Measurements from ENCODE around the gene UBE2D2.

UBE2D2 gene

DNA sequence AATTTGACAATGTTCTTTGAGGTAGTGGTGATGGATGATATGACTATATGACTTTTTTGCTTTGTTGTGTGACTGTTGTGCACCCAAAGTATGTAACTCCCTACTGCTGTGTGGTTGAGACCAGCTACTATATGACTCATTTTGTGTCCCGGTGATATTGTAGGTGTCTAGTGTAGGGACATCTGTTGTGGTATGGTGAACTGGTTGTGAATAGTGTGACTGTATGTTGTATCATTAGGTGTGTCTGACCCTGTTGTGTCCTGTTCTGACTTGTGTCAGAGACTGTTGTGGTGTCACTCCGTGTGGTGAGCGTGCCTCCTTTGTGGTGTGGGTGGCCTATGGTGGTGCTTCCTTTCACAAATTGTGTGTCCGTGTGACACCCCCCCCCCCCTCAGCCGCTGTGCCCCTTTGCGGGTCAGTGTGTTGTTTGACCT is 75.9 kb downstream of the UBE2D2 start:
- peak; percentile 81 for FAIRE-seq
- TF ChIP-seq TAF1 (IDR thresholded peaks at IDR 0.05; ENCODE audit: borderline replicate concordance, low read depth, low read length) (no peak), POLR2A (IDR thresholded peaks at IDR 0.05; ENCODE audit: low read depth, low read length) (0 out of 2 replicates have a peak, but pooled peaks have one; percentile 8)
- no peak for DNase-seq (ENCODE audit: insufficient read length)

DNA sequence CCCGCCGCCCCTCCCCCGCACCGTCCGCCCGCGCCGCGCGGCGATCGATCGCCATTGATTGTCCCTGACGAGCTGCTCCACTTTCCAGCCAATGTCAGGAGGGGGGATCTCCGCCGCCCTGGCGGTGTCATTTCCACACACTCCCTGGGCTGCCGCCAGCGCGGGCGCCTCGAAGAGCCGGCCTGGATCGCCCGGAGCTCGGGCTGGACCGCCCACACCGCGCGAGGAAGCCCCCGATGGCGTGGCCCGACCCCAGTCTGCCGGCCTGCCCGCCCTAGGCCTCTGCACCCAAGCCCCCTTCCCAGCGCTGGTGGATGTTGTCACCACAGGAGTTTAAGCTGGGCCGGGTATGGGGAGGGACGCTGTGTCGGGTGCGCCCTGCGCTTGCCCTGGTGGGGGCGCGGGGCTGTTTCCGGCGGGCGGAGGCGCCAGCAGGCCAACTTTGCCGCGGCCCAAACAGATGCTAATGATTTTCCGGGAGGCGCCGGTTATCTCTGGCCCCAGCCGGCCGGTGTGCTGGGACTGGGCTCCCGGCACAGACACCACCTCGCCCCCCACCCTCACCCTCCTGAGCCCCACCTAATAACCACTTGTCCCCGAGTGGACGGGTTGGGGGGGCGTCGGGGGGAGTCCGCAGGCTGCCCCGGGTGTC is 76.4 kb downstream of the UBE2D2 start:
- TF ChIP-seq POLR2AphosphoS5 (IDR thresholded peaks at IDR 0.05; ENCODE audit: low read depth, low read length) (no peak), POLR2A (IDR thresholded peaks at IDR 0.05; ENCODE audit: low read depth, low read length) (no peak; the same call in 1 of the 2 replicates), TAF1 (IDR thresholded peaks at IDR 0.05; ENCODE audit: borderline replicate concordance, low read depth, low read length) (no peak)
- peak; percentile 24 for FAIRE-seq
- peak; percentile 85 for DNase-seq (ENCODE audit: insufficient read length)

DNA sequence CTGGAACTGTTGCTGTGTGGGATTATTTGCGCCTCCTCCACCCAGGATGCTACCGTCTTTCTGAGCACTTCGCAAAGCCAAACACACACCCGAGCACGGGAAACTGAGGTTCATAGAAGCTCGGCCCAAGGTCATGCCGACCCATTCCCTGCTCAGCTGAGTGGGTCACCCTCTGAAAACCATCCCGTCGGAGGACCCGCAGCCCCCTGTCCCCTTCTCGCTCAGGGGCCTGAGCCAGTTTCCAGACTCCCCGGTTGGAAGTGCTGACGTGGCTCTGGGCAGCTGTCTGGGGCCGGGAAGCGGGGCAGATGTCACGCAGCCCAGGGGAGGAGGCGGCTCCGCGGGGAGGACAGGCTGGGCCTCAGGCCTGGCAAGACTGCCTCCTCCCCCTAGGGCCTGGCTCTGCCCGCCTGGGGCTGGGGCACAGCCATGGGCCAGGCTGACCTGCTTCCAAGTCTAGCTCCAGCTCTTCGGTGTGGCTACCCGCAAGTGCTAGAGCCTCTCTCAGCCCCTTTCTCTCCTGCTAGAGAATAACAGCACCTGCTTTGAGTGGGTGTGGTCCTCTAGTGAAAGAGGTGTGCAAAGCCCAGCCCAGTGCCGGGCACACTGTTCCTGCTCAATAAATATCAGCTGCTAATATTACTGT is 77.1 kb downstream of the UBE2D2 start:
- FAIRE-seq (peak; percentile 46), DNase-seq (ENCODE audit: insufficient read length) (no peak)
- TF ChIP-seq POLR2A (IDR thresholded peaks at IDR 0.05; ENCODE audit: low read depth, low read length) (no peak), TAF1 (IDR thresholded peaks at IDR 0.05; ENCODE audit: borderline replicate concordance, low read depth, low read length) (no peak), POLR2AphosphoS5 (IDR thresholded peaks at IDR 0.05; ENCODE audit: low read depth, low read length) (no peak)

DNA sequence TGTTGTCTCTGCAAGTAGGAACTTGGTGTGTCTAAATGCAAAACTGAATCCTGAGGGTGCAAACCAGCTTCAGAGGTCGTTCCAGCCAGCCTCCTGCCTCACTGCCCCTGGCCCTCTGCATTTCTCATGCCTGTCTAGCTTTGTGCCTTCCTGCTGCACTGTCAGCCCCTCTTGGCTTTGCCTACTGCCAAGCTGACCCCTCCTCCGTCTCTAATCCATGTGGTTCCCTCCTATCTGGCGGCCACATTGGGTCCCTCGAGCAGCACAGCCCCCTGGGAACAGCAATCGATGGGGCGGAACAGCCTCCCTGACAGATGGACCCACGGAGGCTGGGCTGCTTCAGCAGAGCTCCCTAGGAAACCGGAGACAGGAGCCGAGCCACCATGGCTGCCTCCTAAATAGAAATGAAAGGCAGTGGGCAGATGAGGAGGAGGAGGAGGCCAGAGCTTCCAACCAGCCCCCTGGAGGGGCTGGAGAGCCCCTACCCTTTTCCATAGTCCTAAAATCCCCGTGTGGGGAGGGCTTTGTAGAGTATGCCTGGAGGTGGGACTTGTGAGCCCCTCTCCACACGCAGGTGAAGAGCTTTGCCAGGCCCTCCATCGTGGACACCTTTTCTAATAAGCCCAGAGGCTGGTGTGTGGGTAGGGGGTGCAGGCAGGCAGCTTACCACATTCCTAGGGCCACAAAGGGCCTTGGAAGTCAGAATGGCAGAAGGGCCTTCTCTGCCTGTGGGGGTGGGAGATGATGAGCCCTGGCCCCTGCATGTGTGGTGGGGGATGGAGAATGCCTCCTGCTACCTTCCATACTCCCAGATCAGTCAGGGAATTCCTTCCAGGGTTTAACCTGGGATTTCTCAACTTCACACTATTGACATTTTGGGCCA is 77.8 kb downstream of the UBE2D2 start:
- FAIRE-seq = peak; percentile 14
- no peak for DNase-seq (ENCODE audit: insufficient read length)
- TF ChIP-seq TAF1 (IDR thresholded peaks at IDR 0.05; ENCODE audit: borderline replicate concordance, low read depth, low read length) = no peak
- no peak for TF ChIP-seq POLR2A (IDR thresholded peaks at IDR 0.05; ENCODE audit: low read depth, low read length)
- TF ChIP-seq POLR2AphosphoS5 (IDR thresholded peaks at IDR 0.05; ENCODE audit: low read depth, low read length) = no peak

DNA sequence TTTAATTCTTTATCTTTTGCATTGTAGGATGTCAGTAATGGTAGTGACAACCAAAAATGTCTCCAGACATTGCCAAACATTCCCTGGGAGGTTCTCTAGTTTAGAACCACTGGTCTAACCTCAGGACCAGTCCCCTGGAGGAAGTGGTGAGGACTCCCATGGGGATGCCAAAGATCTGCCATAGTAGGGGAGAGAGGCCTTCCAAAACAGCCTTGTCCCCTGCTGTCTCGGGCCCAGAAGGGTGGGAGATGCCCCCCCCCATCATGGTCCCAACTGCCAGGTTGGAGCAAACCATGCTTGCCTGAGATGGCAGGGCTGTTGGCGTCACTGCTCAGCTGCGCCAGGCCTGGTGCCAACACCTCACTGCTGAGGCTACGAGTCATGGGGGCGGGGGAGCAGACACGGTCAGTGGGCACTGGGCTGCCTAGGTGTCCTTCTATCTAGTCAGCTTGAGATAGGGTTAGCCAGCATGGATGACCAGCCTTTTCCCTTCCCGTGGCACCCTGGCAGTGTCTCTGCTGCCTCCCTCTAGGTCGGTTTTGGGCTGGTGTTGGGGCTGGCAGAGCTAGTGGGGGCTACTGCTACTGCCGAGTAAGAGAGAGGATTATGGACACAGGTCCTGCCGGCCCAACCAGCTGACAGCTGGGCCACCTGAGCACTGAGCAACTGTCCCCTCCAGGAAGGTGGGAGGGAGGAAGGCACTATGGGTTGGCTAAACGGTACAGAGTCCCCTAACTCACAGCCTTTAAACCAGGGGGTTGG is 78.7 kb downstream of the UBE2D2 start:
- no peak for TF ChIP-seq POLR2A (IDR thresholded peaks at IDR 0.05; ENCODE audit: low read depth, low read length)
- TF ChIP-seq POLR2AphosphoS5 (IDR thresholded peaks at IDR 0.05; ENCODE audit: low read depth, low read length) = no peak
- TF ChIP-seq TAF1 (IDR thresholded peaks at IDR 0.05; ENCODE audit: borderline replicate concordance, low read depth, low read length) = no peak
- no peak for FAIRE-seq
- no peak for DNase-seq (ENCODE audit: insufficient read length)

DNA sequence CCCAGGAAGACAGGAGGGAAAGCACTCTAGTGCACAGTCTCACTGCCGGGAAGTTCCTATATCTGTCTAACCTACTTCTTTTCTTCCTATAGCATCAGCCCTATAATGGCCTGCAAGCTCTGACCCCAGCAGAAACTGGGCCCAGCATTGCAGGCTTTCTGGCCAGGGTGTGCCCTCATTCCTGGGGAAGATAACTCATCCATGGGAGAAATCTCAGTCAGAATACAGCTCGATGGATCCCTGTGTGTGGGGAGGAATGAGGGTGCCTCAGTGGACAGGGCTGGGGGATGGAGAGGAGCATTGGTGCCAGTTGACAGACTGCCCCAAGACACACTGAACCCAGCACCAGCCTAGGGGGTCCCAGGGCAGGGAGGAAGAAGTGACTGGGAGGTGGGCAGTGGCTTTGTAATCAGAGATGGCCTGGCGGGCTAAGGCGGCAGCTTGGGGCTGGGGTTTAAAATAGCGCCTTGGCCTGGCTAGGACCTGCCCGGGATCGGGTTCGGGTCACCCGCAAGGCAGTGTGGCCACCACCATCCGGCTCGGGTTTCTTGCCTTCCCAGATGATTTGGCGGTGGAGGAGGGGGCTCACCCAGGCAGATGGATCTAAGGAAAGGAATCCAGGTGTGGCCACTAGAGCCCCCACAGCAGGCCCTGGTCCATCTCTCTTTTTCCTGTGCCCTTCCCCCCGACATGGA is 79.4 kb downstream of the UBE2D2 start:
- FAIRE-seq = no peak
- TF ChIP-seq POLR2AphosphoS5 (IDR thresholded peaks at IDR 0.05; ENCODE audit: low read depth, low read length) (no peak), POLR2A (IDR thresholded peaks at IDR 0.05; ENCODE audit: low read depth, low read length) (no peak), TAF1 (IDR thresholded peaks at IDR 0.05; ENCODE audit: borderline replicate concordance, low read depth, low read length) (no peak)

DNA sequence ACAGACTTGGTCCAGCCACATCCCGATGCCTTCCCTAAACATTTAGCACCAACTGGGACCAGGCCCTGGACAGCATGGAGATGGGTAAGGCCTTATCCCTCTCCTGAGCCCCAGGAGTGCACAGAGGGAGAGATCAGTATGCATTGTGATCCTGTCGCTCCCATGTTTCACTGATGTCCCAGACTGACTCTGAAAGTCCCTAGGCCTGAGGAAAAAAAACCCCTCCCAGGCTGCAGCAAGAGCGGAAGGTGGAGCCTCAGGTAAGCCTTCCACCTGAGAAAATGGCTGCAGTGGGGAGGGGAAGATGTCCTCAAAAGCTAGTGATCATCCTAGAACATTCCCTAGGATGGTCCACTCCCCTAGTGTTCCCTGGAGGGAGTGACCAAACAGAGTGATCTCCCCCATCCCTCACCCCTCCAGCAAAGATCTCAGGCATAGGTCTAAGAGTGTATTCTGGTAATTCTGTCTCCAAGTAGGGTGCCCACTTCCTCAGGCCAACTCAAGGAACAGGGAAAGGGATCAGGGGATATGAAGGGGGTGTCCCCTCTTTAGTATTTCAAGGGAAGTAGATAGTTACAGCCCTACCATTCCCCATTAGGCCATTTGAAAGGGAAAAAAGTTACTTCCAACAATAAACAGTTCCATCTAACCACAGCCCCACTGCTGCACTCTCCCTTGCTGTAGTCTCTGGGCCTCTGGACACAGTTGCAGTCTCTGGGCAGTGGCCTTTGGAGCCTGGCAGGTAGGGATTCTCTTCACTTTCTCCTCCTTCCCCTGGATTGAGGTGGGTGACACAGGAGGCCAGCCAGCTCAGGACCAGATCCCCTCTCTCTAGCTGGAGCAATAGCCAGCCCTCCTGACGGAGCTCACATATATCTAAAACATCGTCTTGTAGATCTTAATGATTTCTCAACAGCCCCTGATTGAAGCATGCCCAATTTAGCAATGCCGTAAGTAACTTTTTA is 80.3 kb downstream of the UBE2D2 start:
- DNase-seq (ENCODE audit: insufficient read length) (no peak), FAIRE-seq (no peak)

More for the DNA sequence above, 79.4 kb downstream of the UBE2D2 start:
- DNase-seq (ENCODE audit: insufficient read length) = no peak

DNA sequence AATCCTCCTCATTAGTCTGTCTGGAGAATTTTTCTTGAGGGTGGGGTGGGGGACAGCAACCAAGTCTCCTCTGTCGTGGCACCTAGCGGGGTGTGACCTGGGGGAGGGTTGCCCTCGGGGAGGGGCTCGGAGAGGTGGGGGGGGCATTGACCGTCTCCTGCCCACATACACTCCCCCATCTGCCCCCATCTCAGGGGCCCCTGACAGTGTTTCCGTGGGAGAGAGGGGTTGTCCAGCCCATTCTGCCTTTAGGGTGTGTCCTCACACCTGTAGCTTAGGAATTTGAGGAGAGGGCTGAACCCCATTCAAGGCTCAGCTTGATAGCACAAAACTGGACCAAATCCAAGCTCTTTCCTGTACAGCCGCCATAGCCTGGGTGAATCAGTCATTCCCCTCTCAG is 81.1 kb downstream of the UBE2D2 start:
- FAIRE-seq (no peak), DNase-seq (ENCODE audit: insufficient read length) (no peak)
- TF ChIP-seq TAF1 (IDR thresholded peaks at IDR 0.05; ENCODE audit: borderline replicate concordance, low read depth, low read length) (no peak), POLR2A (IDR thresholded peaks at IDR 0.05; ENCODE audit: low read depth, low read length) (no peak), POLR2AphosphoS5 (IDR thresholded peaks at IDR 0.05; ENCODE audit: low read depth, low read length) (no peak)

More for the DNA sequence above, 80.3 kb downstream of the UBE2D2 start:
- TF ChIP-seq POLR2A (IDR thresholded peaks at IDR 0.05; ENCODE audit: low read depth, low read length) (no peak), TAF1 (IDR thresholded peaks at IDR 0.05; ENCODE audit: borderline replicate concordance, low read depth, low read length) (no peak), POLR2AphosphoS5 (IDR thresholded peaks at IDR 0.05; ENCODE audit: low read depth, low read length) (no peak)

All from GM12892 (cell line).